Karpas-422 (cell line): ENCODE data around the gene MYH16. TPM values are rescaled to one million over a fixed set of nuclear protein-coding genes. Genes with fewer than 3 reads are reported as not detected.

Source experiments
- DNase-seq: peaks from one replicate; pipeline ENCODE4 v3.0.0-alpha.2; 2015
- H2AFZ ChIP-seq: fragments of 200-600 bp; sonication (generic); 2 replicates; pipeline ENCODE4 v1.6.1; 2014; ENCODE audit warnings: antibody characterized with exemption, low read length, mixed read lengths
- H3K27ac ChIP-seq: fragments of 200-600 bp; sonication (generic); 2 replicates; pipeline ENCODE4 v1.5.1; 2014; ENCODE audit warnings: mild to moderate bottlenecking, low read length, moderate library complexity
- H3K27me3 ChIP-seq: fragments of 200-600 bp; sonication (generic); 2 replicates; pipeline ENCODE4 v1.6.1; 2014; ENCODE audit warnings: low read length, mixed read lengths
- H3K36me3 ChIP-seq: fragments of 200-600 bp; sonication (generic); 2 replicates; pipeline ENCODE4 v1.6.1; 2014; ENCODE audit warnings: low read length, mixed read lengths; ENCODE audit not compliant: insufficient read depth
- H3K4me1 ChIP-seq: fragments of 200-600 bp; sonication (generic); 2 replicates; pipeline ENCODE4 v1.6.1; 2014; ENCODE audit warnings: mild to moderate bottlenecking, low read length, mixed read lengths
- H3K4me2 ChIP-seq: fragments of 200-600 bp; sonication (generic); 2 replicates; pipeline ENCODE4 v1.6.1; 2014; ENCODE audit warnings: low read length, low read depth, mild to moderate bottlenecking; ENCODE audit not compliant: poor library complexity, severe bottlenecking
- H3K4me3 ChIP-seq: fragments of 200-600 bp; sonication (generic); 2 replicates; pipeline ENCODE4 v1.5.1; 2014; ENCODE audit warnings: mild to moderate bottlenecking, antibody characterized with exemption, low read length, mixed read lengths
- H3K79me2 ChIP-seq: fragments of 200-600 bp; sonication (generic); 2 replicates; pipeline ENCODE4 v1.6.1; 2014; ENCODE audit warnings: mild to moderate bottlenecking, low read length, mixed read lengths
- H3K9ac ChIP-seq: fragments of 200-600 bp; sonication (generic); 2 replicates; pipeline ENCODE4 v1.6.0; 2014; ENCODE audit warnings: low read length
- H3K9me2 ChIP-seq: fragments of 200-600 bp; sonication (generic), shearing (Covaris generic); replicated peaks from 2 replicates; pipeline ENCODE4 v1.6.0; 2014; ENCODE audit warnings: mild to moderate bottlenecking, low read length, moderate library complexity; ENCODE audit not compliant: insufficient read depth
- H3K9me3 ChIP-seq: fragments of 300-700, 200-600 bp; sonication (generic); 2 replicates; pipeline ENCODE4 v1.6.1; 2014; ENCODE audit warnings: low read length, mixed read lengths
- H4K20me1 ChIP-seq: fragments of 200-600 bp; sonication (generic); 2 replicates; pipeline ENCODE4 v1.6.1; 2014; ENCODE audit warnings: mild to moderate bottlenecking, antibody characterized with exemption, low read length, low read depth; ENCODE audit not compliant: insufficient read depth
- total RNA-seq: library from RNA; depleted of rRNA; stranded (reverse); fragments of >200 nt; shearing (Covaris generic); gene quantifications from 2 replicates; pipeline ENCODE4 v1.2.3, GENCODE V29; 2014; ENCODE audit warnings: low replicate concordance

Gene MYH16
- total RNA-seq, 1 experiment from 2014 or later: not detected

DNA sequence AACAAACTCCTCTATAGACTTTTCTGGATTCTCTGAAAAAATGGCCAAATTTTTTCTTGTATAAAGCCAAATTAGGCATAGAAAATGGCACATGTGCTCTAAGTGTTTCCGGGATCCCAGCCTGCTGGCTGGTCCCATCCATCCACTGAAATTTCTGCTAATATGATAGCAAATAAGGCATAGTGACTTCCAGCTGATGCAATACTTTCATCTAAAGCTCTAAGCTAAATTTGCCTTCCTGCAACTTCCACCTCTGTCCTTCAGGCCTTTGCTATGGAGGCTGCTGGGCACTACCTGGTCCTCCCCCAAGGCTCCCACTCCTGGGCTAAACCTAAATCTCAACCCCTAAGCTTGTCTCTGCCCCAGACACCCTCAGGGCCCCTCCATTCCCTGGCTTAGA is 20.5 kb downstream of the MYH16 start:
- Histone ChIP-seq H3K4me1 (no peaks in the 10 kb centered on the region), H3K27me3 (no peaks in the 10 kb centered on the region), H3K9me3 (no peaks in the 10 kb centered on the region), H3K9ac (no peak overlapping the region), H3K4me2 (no peak overlapping the region), H3K9me2 (no peaks in the 10 kb centered on the region), H3K4me3 (no peak overlapping the region), H3K36me3 (no peaks in the 10 kb centered on the region), H4K20me1 (no peaks in the 10 kb centered on the region), H3K27ac (no peak overlapping the region), H3K79me2 (no peaks in the 10 kb centered on the region), H2AFZ (no peak overlapping the region)
- DNase-seq: no peak

DNA sequence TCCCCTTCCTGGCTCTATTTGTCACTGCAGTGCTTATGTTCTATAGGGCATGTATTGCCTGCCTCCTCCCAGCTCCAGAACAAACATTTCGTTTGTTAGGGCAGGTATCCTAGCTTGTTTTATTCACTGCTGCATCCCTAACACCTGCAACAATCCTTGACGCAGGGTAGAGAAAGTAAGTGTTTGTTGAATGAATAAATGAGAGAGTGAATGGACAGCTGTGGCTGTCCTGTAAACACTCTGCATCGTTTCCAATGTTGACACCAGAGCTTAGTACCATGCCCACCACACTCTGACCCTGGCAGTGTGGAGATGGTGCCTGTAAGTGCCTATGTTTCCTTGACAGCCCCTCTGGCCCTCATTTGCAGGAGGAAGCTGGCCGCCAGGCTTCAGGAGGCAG is 21.0 kb downstream of the MYH16 start:
- H3K4me3 ChIP-seq: no peak overlapping the region
- no peaks in the 10 kb centered on the region for H3K9me2 ChIP-seq
- no peaks in the 10 kb centered on the region for H3K4me1 ChIP-seq
- H3K27ac ChIP-seq: no peak overlapping the region
- no peaks in the 10 kb centered on the region for H4K20me1 ChIP-seq
- H3K36me3 ChIP-seq: no peaks in the 10 kb centered on the region
- H3K4me2 ChIP-seq: no peak overlapping the region
- no peak for DNase-seq
- H2AFZ ChIP-seq: no peak overlapping the region
- no peak overlapping the region for H3K9ac ChIP-seq
- H3K27me3 ChIP-seq: no peaks in the 10 kb centered on the region
- H3K79me2 ChIP-seq: no peaks in the 10 kb centered on the region
- no peaks in the 10 kb centered on the region for H3K9me3 ChIP-seq

DNA sequence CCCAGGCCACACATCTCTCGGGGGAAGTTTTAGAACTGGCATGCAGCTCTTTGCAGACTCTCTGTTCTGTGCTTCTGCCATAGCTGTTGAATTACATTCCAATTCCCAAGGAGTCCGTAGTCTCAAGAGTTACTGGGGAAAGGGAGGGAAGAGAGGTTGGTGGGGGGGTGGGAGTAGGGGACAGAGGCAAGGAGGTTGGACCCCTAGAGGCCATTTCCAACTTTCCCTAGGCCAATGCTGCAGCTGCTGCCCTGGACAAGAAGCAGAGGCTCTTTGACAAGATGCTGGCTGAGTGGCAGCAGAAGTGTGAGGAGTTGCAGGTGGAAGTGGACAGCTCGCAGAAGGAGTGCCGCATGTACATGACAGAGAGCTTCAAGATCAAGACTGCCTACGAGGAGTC is 23.8 kb downstream of the MYH16 start:
- Histone ChIP-seq H3K27ac (no peak overlapping the region), H3K9me3 (no peaks in the 10 kb centered on the region), H3K27me3 (no peaks in the 10 kb centered on the region), H2AFZ (no peak overlapping the region), H4K20me1 (no peaks in the 10 kb centered on the region), H3K79me2 (no peaks in the 10 kb centered on the region), H3K4me1 (no peaks in the 10 kb centered on the region), H3K4me3 (no peak overlapping the region), H3K36me3 (no peaks in the 10 kb centered on the region), H3K4me2 (no peak overlapping the region), H3K9ac (no peak overlapping the region), H3K9me2 (no peaks in the 10 kb centered on the region)
- DNase-seq: no peak

DNA sequence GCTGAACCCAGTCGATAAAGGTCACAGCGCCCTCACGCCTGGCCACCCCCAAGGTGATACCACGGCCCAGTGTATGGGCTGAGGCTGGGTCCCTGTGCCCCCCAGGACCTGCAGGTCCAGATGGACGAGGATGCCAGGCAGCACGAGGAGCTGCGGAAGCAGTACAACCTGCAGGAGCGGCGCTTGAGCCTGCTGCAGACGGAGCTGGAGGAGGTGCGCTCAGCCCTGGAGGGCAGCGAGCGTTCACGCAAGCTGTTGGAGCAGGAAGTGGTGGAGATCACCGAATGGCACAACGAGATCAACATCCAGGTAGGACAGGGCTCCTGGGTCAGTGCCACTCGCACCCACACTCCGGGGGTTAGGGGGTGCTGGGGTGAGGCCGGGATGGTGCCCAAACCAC is 28.9 kb downstream of the MYH16 start:
- no peak overlapping the region for H3K4me3 ChIP-seq
- H3K36me3 ChIP-seq: no peaks in the 10 kb centered on the region
- H3K9me2 ChIP-seq: no peaks in the 10 kb centered on the region
- no peaks in the 10 kb centered on the region for H3K79me2 ChIP-seq
- H3K4me2 ChIP-seq: no peak overlapping the region
- no peak for DNase-seq
- H2AFZ ChIP-seq: no peak overlapping the region
- no peaks in the 10 kb centered on the region for H3K4me1 ChIP-seq
- H4K20me1 ChIP-seq: no peaks in the 10 kb centered on the region
- no peaks in the 10 kb centered on the region for H3K27me3 ChIP-seq
- no peaks in the 10 kb centered on the region for H3K9me3 ChIP-seq
- no peak overlapping the region for H3K27ac ChIP-seq
- H3K9ac ChIP-seq: no peak overlapping the region

DNA sequence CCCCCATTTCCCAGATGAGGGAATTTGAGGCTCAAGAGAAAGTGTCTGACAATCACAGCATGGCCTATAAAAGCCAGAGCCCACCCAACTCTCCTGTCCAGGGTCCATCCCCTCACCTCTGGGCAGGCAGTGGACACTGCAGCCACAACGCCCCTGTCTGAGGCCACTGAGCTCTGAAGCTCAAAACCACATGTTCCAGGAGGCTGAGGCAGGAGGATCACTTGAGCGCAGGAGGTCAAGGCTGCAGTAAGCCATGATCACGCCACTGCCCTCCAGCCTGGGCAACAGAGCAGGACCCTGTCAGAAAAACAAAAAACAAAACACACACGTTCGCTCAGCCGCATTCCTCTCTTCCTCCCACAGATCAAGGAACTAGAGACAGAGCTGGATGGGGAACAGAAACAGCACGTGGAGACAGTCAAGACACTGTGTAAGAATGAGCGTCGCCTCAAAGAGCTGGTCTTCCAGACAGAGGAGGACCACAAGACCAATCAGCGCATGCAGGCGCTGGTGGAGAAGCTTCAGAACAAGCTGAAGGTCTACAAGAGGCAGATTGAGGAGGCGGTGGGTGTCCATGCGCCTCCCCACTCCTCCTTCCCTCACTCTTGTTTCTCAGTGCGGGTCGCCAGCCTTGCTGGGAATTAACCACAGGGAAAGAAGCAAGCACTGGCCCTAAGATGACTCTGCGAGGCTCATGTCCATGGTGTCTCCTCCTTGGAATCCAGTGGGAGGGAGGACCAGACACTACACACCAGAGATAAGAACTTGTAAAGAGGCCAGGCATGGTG is 33.0 kb downstream of the MYH16 start:
- no peaks in the 10 kb centered on the region for H3K9me3 ChIP-seq
- no peaks in the 10 kb centered on the region for H3K36me3 ChIP-seq
- no peak overlapping the region for H3K9ac ChIP-seq
- H3K27me3 ChIP-seq: no peaks in the 10 kb centered on the region
- H3K9me2 ChIP-seq: no peaks in the 10 kb centered on the region
- no peak overlapping the region for H3K27ac ChIP-seq
- no peaks in the 10 kb centered on the region for H4K20me1 ChIP-seq
- no peak for DNase-seq
- H3K4me1 ChIP-seq: peaks cover 6% of the 10 kb centered on the region
- no peak overlapping the region for H3K4me3 ChIP-seq
- no peaks in the 10 kb centered on the region for H3K79me2 ChIP-seq
- no peak overlapping the region for H2AFZ ChIP-seq
- no peak overlapping the region for H3K4me2 ChIP-seq

DNA sequence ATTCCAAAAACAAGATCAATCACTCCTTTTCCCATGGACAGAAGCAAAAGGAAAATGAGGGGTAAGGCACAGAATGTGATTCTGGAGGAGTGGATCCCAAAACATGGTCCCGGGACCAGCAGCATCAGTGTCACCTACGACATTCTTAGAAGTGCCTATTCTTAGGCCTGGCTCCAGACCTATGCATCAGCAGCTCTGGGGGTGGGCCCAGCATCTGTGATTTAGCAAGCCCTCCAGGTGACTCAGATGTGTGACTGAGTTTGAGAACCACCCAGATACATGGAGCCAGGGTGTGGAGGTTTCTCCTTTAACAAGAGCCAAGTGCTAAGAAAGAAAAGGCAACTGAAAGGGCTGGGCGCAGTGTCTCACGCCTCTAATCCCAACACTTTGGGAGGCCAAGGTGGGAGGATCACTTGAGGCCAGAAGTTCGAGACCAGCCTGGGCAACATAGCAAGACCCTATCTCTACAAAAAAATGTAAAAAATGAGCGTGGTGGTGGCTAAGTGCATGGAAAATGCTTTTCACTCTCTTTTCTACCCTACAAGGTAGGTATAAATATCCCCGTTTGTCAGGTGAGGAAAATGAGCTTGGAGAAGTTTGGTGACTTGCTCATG is 35.9 kb downstream of the MYH16 start:
- H2AFZ ChIP-seq: no peak overlapping the region
- no peak overlapping the region for H3K27ac ChIP-seq
- no peak overlapping the region for H3K4me2 ChIP-seq
- no peak overlapping the region for H3K9ac ChIP-seq
- H3K4me1 ChIP-seq: peaks cover 15% of the 10 kb centered on the region
- H3K79me2 ChIP-seq: no peaks in the 10 kb centered on the region
- no peaks in the 10 kb centered on the region for H3K27me3 ChIP-seq
- no peaks in the 10 kb centered on the region for H3K9me3 ChIP-seq
- no peaks in the 10 kb centered on the region for H3K36me3 ChIP-seq
- DNase-seq: no peak
- no peaks in the 10 kb centered on the region for H4K20me1 ChIP-seq
- no peaks in the 10 kb centered on the region for H3K9me2 ChIP-seq
- no peak overlapping the region for H3K4me3 ChIP-seq

DNA sequence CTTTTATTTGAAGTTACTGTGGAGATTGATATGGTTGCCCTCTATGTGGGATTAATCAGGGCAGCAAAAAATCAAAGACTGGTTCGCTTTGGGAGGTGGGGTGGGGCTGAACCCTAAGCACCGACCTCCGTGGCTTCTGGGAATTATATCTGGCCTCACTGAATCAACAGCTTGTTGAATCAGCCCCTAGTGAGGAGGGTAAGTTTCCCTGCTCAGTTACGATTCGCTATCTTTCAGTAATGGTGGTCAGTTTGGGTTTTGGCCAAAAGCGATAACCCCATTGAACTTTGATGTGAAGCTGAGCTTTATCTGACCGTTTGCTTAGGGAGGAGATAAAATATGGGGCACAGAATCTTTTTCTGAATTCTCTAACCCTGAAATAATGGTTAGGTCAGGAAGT is 36.5 kb downstream of the MYH16 start:
- H3K9ac ChIP-seq: no peak overlapping the region
- H3K4me2 ChIP-seq: no peak overlapping the region

DNA sequence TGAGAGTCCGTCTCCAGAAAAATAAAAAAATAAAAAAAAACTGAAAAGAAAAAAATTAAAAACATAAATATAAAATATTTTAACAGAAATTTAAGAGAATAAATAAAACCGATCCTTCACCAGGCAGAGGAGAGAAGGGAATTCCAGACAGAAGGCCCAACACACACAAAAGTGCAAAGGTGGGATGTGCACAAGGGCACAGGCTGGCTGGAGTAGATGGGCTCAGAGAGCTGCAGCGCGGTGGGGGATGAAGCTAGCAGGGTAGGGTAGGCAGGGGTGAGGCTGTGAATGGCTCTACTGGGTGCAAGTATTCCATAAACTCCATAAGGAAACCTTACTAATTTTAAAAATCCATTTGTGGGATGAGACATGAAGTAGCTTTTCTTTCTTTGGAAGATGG is 37.4 kb downstream of the MYH16 start:
- no peaks in the 10 kb centered on the region for H3K79me2 ChIP-seq
- H3K27ac ChIP-seq: no peak overlapping the region
- no peak overlapping the region for H3K4me3 ChIP-seq
- no peaks in the 10 kb centered on the region for H4K20me1 ChIP-seq
- no peaks in the 10 kb centered on the region for H3K9me3 ChIP-seq
- DNase-seq: no peak
- H3K36me3 ChIP-seq: no peaks in the 10 kb centered on the region
- H3K9me2 ChIP-seq: no peaks in the 10 kb centered on the region
- peaks cover 15% of the 10 kb centered on the region for H3K4me1 ChIP-seq
- H3K9ac ChIP-seq: no peak overlapping the region
- H3K27me3 ChIP-seq: no peaks in the 10 kb centered on the region
- no peak overlapping the region for H2AFZ ChIP-seq
- H3K4me2 ChIP-seq: no peak overlapping the region

More for the DNA sequence above, 36.5 kb downstream of the MYH16 start:
- H3K79me2 ChIP-seq: no peaks in the 10 kb centered on the region
- H3K27me3 ChIP-seq: no peaks in the 10 kb centered on the region
- no peak overlapping the region for H3K27ac ChIP-seq
- H2AFZ ChIP-seq: no peak overlapping the region
- H3K9me2 ChIP-seq: no peaks in the 10 kb centered on the region
- no peak overlapping the region for H3K4me3 ChIP-seq
- no peaks in the 10 kb centered on the region for H3K9me3 ChIP-seq
- peaks cover 15% of the 10 kb centered on the region for H3K4me1 ChIP-seq
- H4K20me1 ChIP-seq: no peaks in the 10 kb centered on the region
- no peaks in the 10 kb centered on the region for H3K36me3 ChIP-seq
- no peak for DNase-seq
